Activated CD4-positive, alpha-beta memory T cell treated with anti-CD3 and anti-CD28 coated beads for 36 hours (primary cell): ENCODE data around the gene MAOA. TPM values are rescaled to one million over a fixed set of nuclear protein-coding genes. Genes with fewer than 3 reads are reported as not detected.

Experiments
- CTCF ChIA-PET: fragments of 350-600 bp; sonication (Branson Sonifier 250); formaldehyde crosslinking; loops from one replicate; lab custom pipeline; 2021; ENCODE audit warnings: antibody characterized with exemption, inconsistent platforms; lab: Charles Lee
- POLR2A ChIA-PET: fragments of 350-600 bp; sonication (Branson Sonifier 250); formaldehyde crosslinking; loops from one replicate; lab custom pipeline; 2021; ENCODE audit warnings: antibody characterized with exemption; lab: Charles Lee
- DNase-seq: peaks from one replicate; pipeline ENCODE4 v3.0.0-alpha.2; 2020
- H3K27ac Mint-ChIP-seq: one replicate; pipeline ENCODE4 v1.8.0; 2021; ENCODE audit warnings: mixed read lengths
- H3K27me3 Mint-ChIP-seq: one replicate; pipeline ENCODE4 v1.8.0; 2021; ENCODE audit warnings: mixed read lengths
- H3K36me3 Mint-ChIP-seq: one replicate; pipeline ENCODE4 v1.8.0; 2021; ENCODE audit warnings: mixed read lengths
- H3K4me1 Mint-ChIP-seq: one replicate; pipeline ENCODE4 v1.8.0; 2021; ENCODE audit warnings: low read depth, mixed read lengths
- H3K4me3 Mint-ChIP-seq: one replicate; pipeline ENCODE4 v1.8.0; 2021; ENCODE audit warnings: mild to moderate bottlenecking, mixed read lengths
- H3K9me3 Mint-ChIP-seq: one replicate; pipeline ENCODE4 v1.8.0; 2021; ENCODE audit warnings: mixed read lengths
- intact Hi-C: fragments of 100-400 bp; cut with micrococcal nuclease; formaldehyde crosslinking; loops from one replicate; pipeline ENCODE4 v1.15.1; 2023
- total RNA-seq, 2 experiments: library from RNA; stranded (reverse); gene quantifications; one replicate each; pipeline ENCODE4 v1.2.3, GENCODE V29; 2021

The MAOA gene
- total RNA-seq, 2 experiments from 2014 or later = 14.8 to 16.8 TPM

DNA sequence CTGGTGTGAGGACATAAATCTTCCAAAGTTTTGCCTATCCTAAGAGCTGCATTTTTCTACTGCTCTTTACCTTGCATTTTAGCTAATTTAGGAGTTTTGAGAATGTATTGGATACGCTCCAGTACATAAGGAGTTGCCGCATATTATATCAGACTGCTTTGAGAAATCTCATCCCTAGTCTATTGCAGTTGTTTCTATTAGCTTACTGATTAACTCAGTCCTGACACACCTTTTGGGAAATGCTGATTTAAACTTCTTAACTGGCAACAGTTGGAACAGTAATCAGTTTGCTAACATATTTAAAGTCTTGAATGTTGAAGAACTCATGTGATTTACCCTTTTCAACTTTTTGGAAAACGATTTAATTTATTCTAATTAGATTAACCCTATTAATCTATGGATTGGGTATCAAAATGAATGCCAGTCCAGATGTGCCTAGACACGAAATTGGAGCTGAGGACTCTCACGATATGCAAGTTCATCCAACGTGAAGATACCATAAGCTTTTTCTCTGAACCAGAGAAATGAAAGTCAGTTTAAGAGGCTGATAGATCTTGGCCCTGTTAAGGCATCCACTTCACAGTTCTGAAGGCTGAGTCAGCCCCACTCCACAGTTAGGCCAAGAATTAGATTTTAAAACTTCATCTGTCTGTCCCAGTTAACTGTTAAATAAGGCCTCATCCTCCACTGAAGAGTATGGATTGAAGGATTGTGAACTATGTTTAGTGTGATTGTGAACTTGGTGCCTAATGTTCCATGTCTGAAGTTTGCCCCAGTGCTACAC is 90.0 kb downstream of the MAOA start:
- no peaks in the 10 kb centered on the region for H3K27me3 Mint-ChIP-seq
- H3K4me1 Mint-ChIP-seq = peaks cover 3% of the 10 kb centered on the region
- no peaks in the 10 kb centered on the region for H3K36me3 Mint-ChIP-seq
- no peak for DNase-seq
- H3K27ac Mint-ChIP-seq = no peak overlapping the region
- intact Hi-C loops = no loop called here
- H3K9me3 Mint-ChIP-seq = no peaks in the 10 kb centered on the region
- no peak overlapping the region for H3K4me3 Mint-ChIP-seq
- ChIA-PET POLR2A (no interaction called here), CTCF (interaction anchor here (1.5 kb wide), 1 partner anchor 187 kb away, joined by 3 read pairs; no protein-coding TSS in a partner anchor)

- Mint-ChIP-seq H3K36me3 (no peaks in the 10 kb centered on the region), H3K27ac (no peak overlapping the region), H3K9me3 (no peaks in the 10 kb centered on the region), H3K27me3 (no peaks in the 10 kb centered on the region), H3K4me1 (peaks cover 3% of the 10 kb centered on the region), H3K4me3 (no peak overlapping the region)
- POLR2A ChIA-PET = no interaction called here
- intact Hi-C loops = no loop called here
- CTCF ChIA-PET = no interaction called here
- no peak for DNase-seq
These were observed 91.4 kb downstream of the MAOA start for GRCh38 chrX:43747476-43747875.

- intact Hi-C loops = loop anchor here (1.0 to 10.0 kb wide), 2 partner anchors 191 to 395 kb away; no protein-coding TSS in a partner anchor
- POLR2A ChIA-PET = no interaction called here
- Mint-ChIP-seq H3K27me3 (no peaks in the 10 kb centered on the region), H3K4me1 (peaks cover 7% of the 10 kb centered on the region), H3K4me3 (no peak overlapping the region), H3K9me3 (no peaks in the 10 kb centered on the region), H3K36me3 (no peaks in the 10 kb centered on the region), H3K27ac (no peak overlapping the region)
- CTCF ChIA-PET = interaction anchor here (0.7 to 3.7 kb wide), 8 partner anchors 13 to 927 kb away, joined by 3 to 34 read pairs (median 6); no protein-coding TSS in a partner anchor
- DNase-seq = peak; percentile 48
These were observed 94.2 kb downstream of the MAOA start for GRCh38 chrX:43750248-43750676.

- no peaks in the 10 kb centered on the region for H3K27me3 Mint-ChIP-seq
- no peak overlapping the region for H3K27ac Mint-ChIP-seq
- peaks cover 7% of the 10 kb centered on the region for H3K4me1 Mint-ChIP-seq
- CTCF ChIA-PET = interaction anchor here (0.6 to 1.2 kb wide), 2 partner anchors 194 to 196 kb away, joined by 3 to 5 read pairs; no protein-coding TSS in a partner anchor
- H3K36me3 Mint-ChIP-seq = no peaks in the 10 kb centered on the region
- intact Hi-C loops = loop anchor here (10.0 kb wide), 1 partner anchor 399 kb away; no protein-coding TSS in a partner anchor
- POLR2A ChIA-PET = no interaction called here
- H3K9me3 Mint-ChIP-seq = no peaks in the 10 kb centered on the region
- H3K4me3 Mint-ChIP-seq = no peak overlapping the region
- no peak for DNase-seq
These were observed 97.5 kb downstream of the MAOA start for GRCh38 chrX:43753637-43754036.

DNA sequence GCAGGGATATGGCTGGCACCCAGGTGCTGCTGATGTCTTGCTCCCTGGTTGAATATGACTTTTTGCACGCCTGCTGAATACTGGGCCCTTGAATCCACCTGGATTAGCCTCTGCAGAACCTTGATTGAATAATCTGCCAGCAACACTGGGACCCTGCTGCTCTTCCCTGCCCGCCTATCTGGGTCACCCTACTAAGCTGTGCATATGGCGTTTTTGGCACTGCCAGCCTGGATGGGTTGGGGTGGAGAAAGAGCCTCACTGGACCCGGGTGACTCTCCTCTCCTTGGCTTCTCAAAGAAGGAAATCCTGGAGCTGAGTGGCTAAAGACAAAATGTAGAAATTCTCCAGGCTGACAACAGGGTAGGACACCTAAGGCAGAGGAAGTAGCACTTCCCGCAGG is 100.0 kb downstream of the MAOA start:
- Mint-ChIP-seq H3K4me3 (no peak overlapping the region), H3K27me3 (no peaks in the 10 kb centered on the region), H3K27ac (no peak overlapping the region), H3K4me1 (peaks cover 4% of the 10 kb centered on the region), H3K36me3 (no peaks in the 10 kb centered on the region), H3K9me3 (no peaks in the 10 kb centered on the region)
- ChIA-PET POLR2A (no interaction called here), CTCF (no interaction called here)
- intact Hi-C loops = loop anchor here (10.0 kb wide), 1 partner anchor 401 kb away; no protein-coding TSS in a partner anchor
- DNase-seq = no peak

DNA sequence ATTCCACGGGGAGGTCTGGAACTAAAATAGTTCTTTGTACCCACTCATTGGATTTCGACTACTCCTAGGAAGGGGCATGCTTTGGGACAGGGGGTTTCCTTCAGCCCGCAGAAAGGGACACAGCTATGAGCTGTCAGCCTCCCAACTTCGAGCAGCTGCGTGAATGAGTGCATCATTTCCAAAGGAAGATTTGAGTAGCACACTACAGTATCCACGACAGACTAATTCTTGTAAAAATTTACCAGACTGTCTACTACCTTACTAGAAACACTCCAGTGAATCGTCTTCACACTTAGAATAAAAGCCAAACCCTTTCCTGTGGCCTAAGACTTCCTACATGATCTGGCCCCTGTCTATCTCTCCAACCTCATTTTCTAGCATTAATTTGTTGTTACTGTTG is 101.9 kb downstream of the MAOA start:
- ChIA-PET POLR2A (no interaction called here), CTCF (no interaction called here)
- intact Hi-C loops = loop anchor here (10.0 kb wide), 1 partner anchor 403 kb away; no protein-coding TSS in a partner anchor
- no peak for DNase-seq
- no peak overlapping the region for H3K4me3 Mint-ChIP-seq
- no peaks in the 10 kb centered on the region for H3K9me3 Mint-ChIP-seq
- H3K27ac Mint-ChIP-seq = no peak overlapping the region
- no peaks in the 10 kb centered on the region for H3K36me3 Mint-ChIP-seq
- H3K27me3 Mint-ChIP-seq = no peaks in the 10 kb centered on the region
- H3K4me1 Mint-ChIP-seq = peaks cover 4% of the 10 kb centered on the region

GRCh38 chrX:43785930-43786591 is 130.0 kb downstream of the MAOA start:
- no peak for DNase-seq
- ChIA-PET CTCF (no interaction called here), POLR2A (no interaction called here)
- no peaks in the 10 kb centered on the region for H3K9me3 Mint-ChIP-seq
- no peaks in the 10 kb centered on the region for H3K4me1 Mint-ChIP-seq
- H3K4me3 Mint-ChIP-seq = no peak overlapping the region
- H3K27me3 Mint-ChIP-seq = peaks cover 2% of the 10 kb centered on the region
- no peak overlapping the region for H3K27ac Mint-ChIP-seq
- H3K36me3 Mint-ChIP-seq = no peaks in the 10 kb centered on the region
- intact Hi-C loops = no loop called here

Other genes starting within 250 kb of the MAOA start
- gene MAOB, start 226.2 kb downstream of the MAOA start, total RNA-seq = under 1 TPM; 0.19 to 0.27 TPM